Activated CD4-positive, alpha-beta T cell treated with anti-CD3 and anti-CD28 coated beads, Interleukin-2, amount 10 ng/mL, durations not matched to agents 7 days and 5 days (primary cell): ENCODE measurements around the gene CD1D. TPM values are rescaled to one million over a fixed set of nuclear protein-coding genes. Genes with fewer than 3 reads are reported as not detected.

Experiments
- CTCF ChIA-PET: fragments of 350-600 bp; sonication (Branson Sonifier 250); formaldehyde crosslinking; loops from one replicate; lab custom pipeline; 2021; ENCODE audit warnings: antibody characterized with exemption; lab: Charles Lee
- POLR2A ChIA-PET: fragments of 350-600 bp; sonication (Branson Sonifier 250); formaldehyde crosslinking; loops from one replicate; lab custom pipeline; 2021; ENCODE audit warnings: antibody characterized with exemption; lab: Charles Lee
- DNase-seq: peaks from one replicate; pipeline ENCODE4 v3.0.0-alpha.2; 2020
- H3K27ac Mint-ChIP-seq: one replicate; pipeline ENCODE4 v1.8.0; 2021; ENCODE audit warnings: mild to moderate bottlenecking, moderate library complexity, mixed read lengths
- H3K27me3 Mint-ChIP-seq: one replicate; pipeline ENCODE4 v1.8.0; 2021; ENCODE audit warnings: mixed read lengths
- H3K36me3 Mint-ChIP-seq: one replicate; pipeline ENCODE4 v1.8.0; 2021; ENCODE audit warnings: low read depth, mixed read lengths
- H3K4me1 Mint-ChIP-seq: one replicate; pipeline ENCODE4 v1.8.0; 2021; ENCODE audit warnings: mixed read lengths
- H3K4me3 Mint-ChIP-seq: one replicate; pipeline ENCODE4 v1.8.0; 2021; ENCODE audit warnings: mild to moderate bottlenecking, moderate library complexity, mixed read lengths
- H3K9me3 Mint-ChIP-seq: one replicate; pipeline ENCODE4 v1.8.0; 2021; ENCODE audit warnings: mixed read lengths
- total RNA-seq, 2 experiments: library from RNA; stranded (reverse); gene quantifications; one replicate each; pipeline ENCODE4 v1.2.3, GENCODE V29; 2021

CD1D gene
- total RNA-seq, 2 experiments from 2014 or later, result not detected

GRCh38 chr1:158177700-158178450 is 2.8 kb upstream of the CD1D start:
- no peak overlapping the region for H3K27ac Mint-ChIP-seq
- peaks cover 23% of the 10 kb centered on the region for H3K4me1 Mint-ChIP-seq
- POLR2A ChIA-PET, result interaction anchor here (0.6 kb wide), 1 partner anchor 27 kb away, joined by 11 read pairs; no protein-coding TSS in a partner anchor
- no peak for DNase-seq
- H3K27me3 Mint-ChIP-seq, result peaks cover 58% of the 10 kb centered on the region
- H3K9me3 Mint-ChIP-seq, result no peaks in the 10 kb centered on the region
- CTCF ChIA-PET, result no interaction called here
- H3K4me3 Mint-ChIP-seq, result no peak overlapping the region
- H3K36me3 Mint-ChIP-seq, result peaks cover 2% of the 10 kb centered on the region

GRCh38 chr1:158179301-158180041 is 1.2 kb upstream of the CD1D start:
- H3K9me3 Mint-ChIP-seq, result no peaks in the 10 kb centered on the region
- DNase-seq, result no peak
- no peak overlapping the region for H3K27ac Mint-ChIP-seq
- peaks cover 66% of the 10 kb centered on the region for H3K27me3 Mint-ChIP-seq
- ChIA-PET CTCF (no interaction called here), POLR2A (no interaction called here)
- peaks cover 23% of the 10 kb centered on the region for H3K4me1 Mint-ChIP-seq
- H3K4me3 Mint-ChIP-seq, result peak overlapping the region; percentile 79
- peaks cover 2% of the 10 kb centered on the region for H3K36me3 Mint-ChIP-seq

- ChIA-PET POLR2A (no interaction called here), CTCF (no interaction called here)
- Mint-ChIP-seq H3K27ac (no peak overlapping the region), H3K4me1 (peaks cover 23% of the 10 kb centered on the region), H3K36me3 (peaks cover 2% of the 10 kb centered on the region), H3K9me3 (no peaks in the 10 kb centered on the region), H3K4me3 (peak overlapping the region; percentile 79), H3K27me3 (peaks cover 64% of the 10 kb centered on the region)
- no peak for DNase-seq
Observed at GRCh38 chr1:158181577-158181922, 855 bp downstream of the CD1D start.

GRCh38 chr1:158185770-158186169 is 5.1 kb downstream of the CD1D start:
- no peaks in the 10 kb centered on the region for H3K36me3 Mint-ChIP-seq
- no peaks in the 10 kb centered on the region for H3K9me3 Mint-ChIP-seq
- ChIA-PET CTCF (interaction anchor here (1.3 kb wide), 1 partner anchor 18 kb away, joined by 4 read pairs; no protein-coding TSS in a partner anchor), POLR2A (no interaction called here)
- no peak overlapping the region for H3K27ac Mint-ChIP-seq
- H3K4me1 Mint-ChIP-seq, result peaks cover 11% of the 10 kb centered on the region
- no peak for DNase-seq
- H3K4me3 Mint-ChIP-seq, result no peak overlapping the region
- H3K27me3 Mint-ChIP-seq, result peaks cover 40% of the 10 kb centered on the region

GRCh38 chr1:158186180-158186579 is 5.5 kb downstream of the CD1D start:
- DNase-seq, result no peak
- no peak overlapping the region for H3K27ac Mint-ChIP-seq
- no peaks in the 10 kb centered on the region for H3K36me3 Mint-ChIP-seq
- H3K27me3 Mint-ChIP-seq, result peaks cover 35% of the 10 kb centered on the region
- H3K4me1 Mint-ChIP-seq, result peaks cover 7% of the 10 kb centered on the region
- CTCF ChIA-PET, result no interaction called here
- POLR2A ChIA-PET, result no interaction called here
- no peaks in the 10 kb centered on the region for H3K9me3 Mint-ChIP-seq
- no peak overlapping the region for H3K4me3 Mint-ChIP-seq

- no peak for DNase-seq
- no peaks in the 10 kb centered on the region for H3K4me1 Mint-ChIP-seq
- CTCF ChIA-PET, result no interaction called here
- H3K27me3 Mint-ChIP-seq, result peaks cover 18% of the 10 kb centered on the region
- H3K27ac Mint-ChIP-seq, result no peak overlapping the region
- peaks cover under 1% of the 10 kb centered on the region for H3K9me3 Mint-ChIP-seq
- H3K4me3 Mint-ChIP-seq, result no peak overlapping the region
- POLR2A ChIA-PET, result no interaction called here
- no peaks in the 10 kb centered on the region for H3K36me3 Mint-ChIP-seq
Observed at GRCh38 chr1:158188611-158189010, 7.9 kb downstream of the CD1D start.

GRCh38 chr1:158189624-158190023 is 8.9 kb downstream of the CD1D start:
- peaks cover 2% of the 10 kb centered on the region for H3K9me3 Mint-ChIP-seq
- DNase-seq, result no peak
- H3K27me3 Mint-ChIP-seq, result peaks cover 14% of the 10 kb centered on the region
- H3K36me3 Mint-ChIP-seq, result no peaks in the 10 kb centered on the region
- H3K27ac Mint-ChIP-seq, result no peak overlapping the region
- no peak overlapping the region for H3K4me3 Mint-ChIP-seq
- ChIA-PET CTCF (no interaction called here), POLR2A (no interaction called here)
- no peaks in the 10 kb centered on the region for H3K4me1 Mint-ChIP-seq

GRCh38 chr1:158191299-158191698 is 10.6 kb downstream of the CD1D start:
- H3K4me3 Mint-ChIP-seq, result no peak overlapping the region
- no peak overlapping the region for H3K27ac Mint-ChIP-seq
- no peaks in the 10 kb centered on the region for H3K4me1 Mint-ChIP-seq
- ChIA-PET POLR2A (no interaction called here), CTCF (no interaction called here)
- DNase-seq, result no peak
- H3K9me3 Mint-ChIP-seq, result peaks cover 2% of the 10 kb centered on the region
- peaks cover 20% of the 10 kb centered on the region for H3K27me3 Mint-ChIP-seq
- H3K36me3 Mint-ChIP-seq, result no peaks in the 10 kb centered on the region

- Mint-ChIP-seq H3K27me3 (peaks cover 15% of the 10 kb centered on the region), H3K27ac (no peak overlapping the region), H3K4me1 (peaks cover 6% of the 10 kb centered on the region), H3K4me3 (no peak overlapping the region), H3K36me3 (no peaks in the 10 kb centered on the region), H3K9me3 (peaks cover 2% of the 10 kb centered on the region)
- no peak for DNase-seq
- CTCF ChIA-PET, result no interaction called here
- POLR2A ChIA-PET, result no interaction called here
Observed at GRCh38 chr1:158196461-158196860, 15.8 kb downstream of the CD1D start.

- Mint-ChIP-seq H3K4me3 (no peak overlapping the region), H3K36me3 (no peaks in the 10 kb centered on the region), H3K9me3 (no peaks in the 10 kb centered on the region), H3K27me3 (peaks cover 30% of the 10 kb centered on the region), H3K4me1 (peaks cover 13% of the 10 kb centered on the region), H3K27ac (no peak overlapping the region)
- CTCF ChIA-PET, result no interaction called here
- POLR2A ChIA-PET, result no interaction called here
- no peak for DNase-seq
Observed at GRCh38 chr1:158199849-158200248, 19.2 kb downstream of the CD1D start.

GRCh38 chr1:158200527-158200926 is 19.8 kb downstream of the CD1D start:
- Mint-ChIP-seq H3K36me3 (no peaks in the 10 kb centered on the region), H3K27ac (no peak overlapping the region), H3K4me3 (no peak overlapping the region), H3K27me3 (peaks cover 33% of the 10 kb centered on the region), H3K9me3 (no peaks in the 10 kb centered on the region), H3K4me1 (peaks cover 13% of the 10 kb centered on the region)
- POLR2A ChIA-PET, result no interaction called here
- CTCF ChIA-PET, result no interaction called here
- no peak for DNase-seq

GRCh38 chr1:158203693-158204457 is 23.2 kb downstream of the CD1D start:
- DNase-seq, result peak; percentile 27
- Mint-ChIP-seq H3K27me3 (peaks cover 30% of the 10 kb centered on the region), H3K36me3 (no peaks in the 10 kb centered on the region), H3K4me1 (peaks cover 13% of the 10 kb centered on the region), H3K9me3 (no peaks in the 10 kb centered on the region), H3K27ac (no peak overlapping the region), H3K4me3 (no peak overlapping the region)
- POLR2A ChIA-PET, result no interaction called here
- CTCF ChIA-PET, result interaction anchor here (1.0 to 1.1 kb wide), 3 partner anchors 19 to 316 kb away, joined by 3 to 4 read pairs (median 3); no protein-coding TSS in a partner anchor

- CTCF ChIA-PET, result interaction anchor here (1.0 kb wide), 2 partner anchors 19 to 88 kb away, joined by 3 to 4 read pairs; no protein-coding TSS in a partner anchor
- no peak overlapping the region for H3K27ac Mint-ChIP-seq
- no peak overlapping the region for H3K4me3 Mint-ChIP-seq
- H3K36me3 Mint-ChIP-seq, result no peaks in the 10 kb centered on the region
- H3K9me3 Mint-ChIP-seq, result no peaks in the 10 kb centered on the region
- peaks cover 13% of the 10 kb centered on the region for H3K4me1 Mint-ChIP-seq
- POLR2A ChIA-PET, result no interaction called here
- H3K27me3 Mint-ChIP-seq, result peaks cover 32% of the 10 kb centered on the region
- no peak for DNase-seq
Observed at GRCh38 chr1:158204458-158204827, 23.7 kb downstream of the CD1D start.
